Endothelial cell of umbilical vein (primary cell): ENCODE measurements around the gene CDHR1.

Experiments used
- CTCF ChIP-seq, 2 donors: IDR thresholded peaks; 1 replicate in 1 of 2; 2 replicates in 1 of 2; pipeline ENCODE4 v1.5.1; 2011; ENCODE audit warnings: low read length in 2 of 2, mild to moderate bottlenecking in 2 of 2, moderate library complexity in 2 of 2, control low read depth in 1 of 2, inconsistent platforms in 1 of 2, low read depth in 1 of 2; ENCODE audit not compliant: insufficient read depth in 1 of 2; ENCODE audit errors: extremely low read depth in 1 of 2
- EZH2 ChIP-seq: IDR thresholded peaks from 2 replicates; pipeline ENCODE4 v1.6.1; 2012; ENCODE audit warnings: borderline replicate concordance, low read depth, mild to moderate bottlenecking, moderate library complexity, low read length, inconsistent platforms; ENCODE audit not compliant: severe bottlenecking
- MAX ChIP-seq: IDR thresholded peaks from 2 replicates; pipeline ENCODE4 v1.6.1; 2011; ENCODE audit not compliant: insufficient read depth, insufficient read length
- MYC ChIP-seq: IDR thresholded peaks from one replicate; pipeline ENCODE4 v1.6.1; 2011; ENCODE audit warnings: mild to moderate bottlenecking, low read depth, low read length
- POLR2A ChIP-seq: IDR thresholded peaks from 2 replicates; pipeline ENCODE4 v1.6.1; 2012; ENCODE audit warnings: low read depth, mild to moderate bottlenecking, control low read depth, low read length

GRCh38 chr10:84243759-84244158 lies 49.4 kb downstream of the CDHR1 start:
- TF ChIP-seq MYC (no peak), CTCF (IDR thresholded peaks at IDR 0.05; ENCODE audit: extremely low read depth in 1 of 2, insufficient read depth in 1 of 2, low read depth in 1 of 2, low read length in 2 of 2) (no peak), POLR2A (no peak), MAX (no peak), EZH2 (no peak)
